NCI-H748 treated with DMSO at 0.1 percent for 48 hours (cell line): ENCODE results near the gene MS4A4E.
"Not testable (repeated sequence)": the region's sequence is repeated elsewhere in the genome, so short reads cannot be mapped to it uniquely, and the experiment has no call there.

Experiments used
- DNase-seq: peaks from one replicate; lab custom pipeline; 2025; lab: John Stamatoyannopoulos, UW

MS4A4E gene

GRCh38 chr11:60242740-60243239 lies at the start of gene MS4A4E:
TSS of gene MS4A4E (minus strand) at chr11:60243137. CDS start at chr11:60230055, 13,082 bp downstream.
- DNase-seq: no peak

- no peak for DNase-seq
Measured at GRCh38 chr11:60292145-60292544, 49.2 kb upstream of the MS4A4E start.

GRCh38 chr11:60288531-60288930 lies 45.6 kb upstream of the MS4A4E start:
- DNase-seq: no peak

- not testable (repeated sequence) for DNase-seq
Measured at GRCh38 chr11:60285411-60286126, 42.6 kb upstream of the MS4A4E start.

- no peak for DNase-seq
Measured at GRCh38 chr11:60282286-60282685, 39.3 kb upstream of the MS4A4E start.

- DNase-seq: no peak
Measured at GRCh38 chr11:60281485-60281884, 38.5 kb upstream of the MS4A4E start.

GRCh38 chr11:60280412-60280811 lies 37.5 kb upstream of the MS4A4E start, which contains the start of gene MS4A4A:
TSS of gene MS4A4A (plus strand) at chr11:60280666. CDS start at chr11:60280676, 10 bp downstream.
- no peak for DNase-seq

- DNase-seq: no peak
Measured at GRCh38 chr11:60274416-60274815, 31.5 kb upstream of the MS4A4E start.

GRCh38 chr11:60265373-60266214 lies 22.7 kb upstream of the MS4A4E start:
- peak; percentile 5 for DNase-seq

GRCh38 chr11:60264644-60265043 lies 21.7 kb upstream of the MS4A4E start:
- no peak for DNase-seq

- no peak for DNase-seq
Measured at GRCh38 chr11:60263402-60263801, 20.5 kb upstream of the MS4A4E start.

- DNase-seq: no peak
Measured at GRCh38 chr11:60261014-60261413, 18.1 kb upstream of the MS4A4E start.

- DNase-seq: no peak
Measured at GRCh38 chr11:60257956-60258722, 15.2 kb upstream of the MS4A4E start.

- DNase-seq: no peak
Measured at GRCh38 chr11:60252213-60253108, 9.5 kb upstream of the MS4A4E start.

- DNase-seq: peak; percentile 29
Measured at GRCh38 chr11:60251485-60252212, 8.7 kb upstream of the MS4A4E start.

GRCh38 chr11:60241786-60242185 lies 1.2 kb downstream of the MS4A4E start:
- DNase-seq: no peak

- no peak for DNase-seq
Measured at GRCh38 chr11:60240662-60241061, 2.3 kb downstream of the MS4A4E start.

GRCh38 chr11:60235321-60235720 lies 7.6 kb downstream of the MS4A4E start:
- no peak for DNase-seq

- DNase-seq: no peak
Measured at GRCh38 chr11:60230681-60231080, 12.3 kb downstream of the MS4A4E start.

- no peak for DNase-seq
Measured at GRCh38 chr11:60222141-60222540, 20.8 kb downstream of the MS4A4E start.
